Lung (tissue), 12 donors: Measurements from ENCODE around the gene RAB3GAP1. TPM values are rescaled to one million over a fixed set of nuclear protein-coding genes. Genes with fewer than 3 reads are reported as not detected.

Experiments used
- ATAC-seq: fragments of 200-7000 bp; cut with Tn5 transposase; one replicate; pipeline ENCODE4 v1.9.1; 2020; ENCODE audit warnings: moderate number of reproducible peaks; ENCODE audit not compliant: insufficient read depth, low FRiP score
- DNase-seq, 3 donors: peaks; one replicate each; pipeline ENCODE4 v3.0.0-alpha.2; 2013 to 2017
- H3K27ac ChIP-seq, 2 donors: one replicate each; pipeline ENCODE4 v1.5.1; 2013; ENCODE audit warnings: mild to moderate bottlenecking in 2 of 2, moderate library complexity in 2 of 2, control low read depth in 1 of 2, inconsistent platforms in 1 of 2, low read depth in 1 of 2, low read length in 1 of 2
- H3K27me3 ChIP-seq, 3 donors: one replicate each; pipeline ENCODE4 v1.5.1; 2013; ENCODE audit warnings: low read length in 2 of 3; ENCODE audit not compliant: control insufficient read depth in 3 of 3, insufficient read depth in 3 of 3
- H3K36me3 ChIP-seq, 4 donors: one replicate each; pipeline ENCODE4 v1.5.1; 2013; ENCODE audit warnings: low read length in 4 of 4, mild to moderate bottlenecking in 1 of 4, moderate library complexity in 1 of 4; ENCODE audit not compliant: control insufficient read depth in 4 of 4, insufficient read depth in 4 of 4
- H3K4me1 ChIP-seq, 5 donors: one replicate each; pipeline ENCODE4 v1.5.1; 2013; ENCODE audit warnings: low read length in 5 of 5, mild to moderate bottlenecking in 2 of 5, moderate library complexity in 1 of 5; ENCODE audit not compliant: control insufficient read depth in 5 of 5, insufficient read depth in 5 of 5
- H3K4me3 ChIP-seq: one replicate; pipeline ENCODE4 v1.5.1; 2013; ENCODE audit warnings: mild to moderate bottlenecking, control low read depth, moderate library complexity
- H3K9ac ChIP-seq, 2 donors: one replicate each; pipeline ENCODE4 v1.5.1; 2013; ENCODE audit warnings: low read length in 2 of 2, control low read depth in 1 of 2; ENCODE audit not compliant: insufficient read depth in 1 of 2
- H3K9me3 ChIP-seq, 4 donors: one replicate each; pipeline ENCODE4 v1.5.1; 2013; ENCODE audit warnings: low read length in 3 of 4, mild to moderate bottlenecking in 1 of 4, moderate library complexity in 1 of 4; ENCODE audit not compliant: control insufficient read depth in 4 of 4, insufficient read depth in 3 of 4
- CTCF ChIP-seq: IDR thresholded peaks from 2 replicates; pipeline ENCODE4 v1.5.1; 2012; ENCODE audit warnings: mild to moderate bottlenecking; ENCODE audit errors: control extremely low read depth, extremely low read depth
- WGBS, 2 donors: extraction: QIAGEN DNeasy Blood & Tissue Kit; methylation state at CpG; one replicate each; pipeline ENCODE4 v1.1.7; 2013; 5-methylcytosine and 5-hydroxymethylcytosine counted together
- polyA plus RNA-seq, 2 donors: library from polyadenylated mRNA; stranded (reverse); fragments of 200-250 nt; gene quantifications; one replicate each; pipeline ENCODE4 v1.2.1, GENCODE V29; 2013
- total RNA-seq, 2 donors: library from RNA; depleted of rRNA in 1 of 2; stranded (reverse); fragments of >200 nt in 1 of 2; gene quantifications; one replicate each; pipeline ENCODE4 v1.2.1, GENCODE V29; 2014 to 2021
- donor health status: control.
- donor health status: control.
- donor health status: Bipolar disorder and iron deficiency.
- donor health status: healthy.
- donor health status: DM: yes; HTN: yes; CAD: no.

Gene RAB3GAP1
- total and polyA plus RNA-seq, 4 donors: 15.2 to 107 (median 25.4) TPM

- Histone ChIP-seq H3K4me3 (no peak overlapping the region), H3K4me1 (peaks cover 0 to 8% (median 0%) of the 10 kb centered on the region in 5 donors), H3K36me3 (no peaks in the 10 kb centered on the region), H3K9me3 (no peaks in the 10 kb centered on the region), H3K9ac (no peak overlapping the region), H3K27ac (no peak overlapping the region), H3K27me3 (peaks cover 0 to 13% (median 0%) of the 10 kb centered on the region in 3 donors)
- ATAC-seq: no peak
- DNase-seq: no peak
- TF ChIP-seq CTCF: no peak
- 61 to 69% methylated on average over 3 of the region's 3 CpGs for whole genome bisulfite sequencing, 2 donors
Observed at GRCh38 chr2:135005753-135006152, 46.3 kb upstream of the RAB3GAP1 start.

GRCh38 chr2:135009339-135009738, 42.8 kb upstream of the RAB3GAP1 start:
- H3K4me1 ChIP-seq: peaks cover 0 to 5% (median 0%) of the 10 kb centered on the region in 5 donors

GRCh38 chr2:135010200-135010942, 41.7 kb upstream of the RAB3GAP1 start:
- 85 to 91% methylated on average over 10 of the region's 10 CpGs for WGBS, 2 donors
- no peak overlapping the region for H3K9ac ChIP-seq
- no peaks in the 10 kb centered on the region for H3K4me1 ChIP-seq
- H3K36me3 ChIP-seq: no peaks in the 10 kb centered on the region
- no peak for TF ChIP-seq CTCF
- H3K4me3 ChIP-seq: no peak overlapping the region
- ATAC-seq: no peak
- H3K9me3 ChIP-seq: no peaks in the 10 kb centered on the region
- peaks cover 0 to 3% (median 0%) of the 10 kb centered on the region in 3 donors for H3K27me3 ChIP-seq
- H3K27ac ChIP-seq: no peak overlapping the region
- DNase-seq: no peak

More at GRCh38 chr2:135009339-135009738, 42.8 kb upstream of the RAB3GAP1 start:
- no peak for DNase-seq
- peaks cover 0 to 13% (median 0%) of the 10 kb centered on the region in 3 donors for H3K27me3 ChIP-seq
- H3K27ac ChIP-seq: no peak overlapping the region
- no peak for TF ChIP-seq CTCF
- WGBS, 2 donors: 86 to 97% methylated on average over 1 of the region's 1 CpG
- H3K9me3 ChIP-seq: no peaks in the 10 kb centered on the region
- no peak overlapping the region for H3K9ac ChIP-seq
- H3K4me3 ChIP-seq: no peak overlapping the region
- ATAC-seq: no peak
- no peaks in the 10 kb centered on the region for H3K36me3 ChIP-seq

- H3K27me3 ChIP-seq: no peaks in the 10 kb centered on the region
- TF ChIP-seq CTCF: no peak
- no peaks in the 10 kb centered on the region for H3K4me1 ChIP-seq
- H3K27ac ChIP-seq: no peak overlapping the region
- ATAC-seq (no peak), DNase-seq (no peak)
- peaks cover 0 to 4% (median 0%) of the 10 kb centered on the region in 4 donors for H3K9me3 ChIP-seq
- H3K9ac ChIP-seq: no peak overlapping the region
- H3K36me3 ChIP-seq: no peaks in the 10 kb centered on the region
- no peak overlapping the region for H3K4me3 ChIP-seq
Observed at GRCh38 chr2:135011633-135012032, 40.5 kb upstream of the RAB3GAP1 start.
